ENCODE data around the gene CAMTA1. TPM values are rescaled to one million over a fixed set of nuclear protein-coding genes. Genes with fewer than 3 reads are reported as not detected.

The CAMTA1 gene
- polyA plus RNA-seq, 1 donor (not counting 4 experiments of a cell fraction or from before 2014, with no cell fraction given): 51.4 TPM

DNA sequence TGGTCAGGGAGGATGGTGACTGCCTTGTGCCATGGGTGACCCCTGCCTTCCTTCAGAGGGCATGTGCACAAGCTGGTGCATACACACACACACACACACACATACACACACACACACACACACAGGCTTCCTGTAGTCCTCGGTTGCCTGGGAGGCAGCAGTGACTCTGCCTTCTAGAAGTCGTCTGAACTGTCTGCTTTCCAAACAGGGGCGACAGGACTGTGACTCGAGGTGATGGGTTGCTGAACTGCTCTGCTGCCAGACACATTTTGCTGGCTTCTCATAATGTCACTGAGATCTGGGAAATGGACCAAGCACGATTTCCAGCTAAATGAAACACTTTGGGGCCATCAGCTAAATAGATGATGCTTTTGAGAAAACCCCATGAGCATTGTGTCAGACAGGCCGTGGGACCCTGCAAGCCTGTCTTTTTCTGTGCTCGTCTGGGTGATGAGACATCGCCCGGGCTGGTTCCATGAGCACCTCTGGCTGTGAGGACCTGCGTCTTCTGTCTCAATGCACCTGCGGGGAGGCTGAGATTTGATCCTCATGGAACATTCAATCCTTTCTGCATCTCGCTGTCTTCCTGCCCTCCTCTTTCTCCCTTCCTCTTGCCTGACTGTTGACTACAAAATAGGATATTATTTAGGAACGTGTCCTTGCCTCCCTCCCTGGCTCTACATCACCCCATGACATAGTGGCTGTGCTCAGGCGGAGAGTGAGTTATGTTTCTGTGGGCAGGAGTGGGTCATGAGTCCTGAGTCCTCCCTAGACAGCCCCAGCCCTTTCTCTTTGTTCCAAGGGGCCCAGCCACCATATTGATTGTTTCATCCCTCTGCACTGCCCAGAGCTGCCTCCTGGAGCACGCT lies 436.8 kb downstream of the CAMTA1 start:
- H2AFZ ChIP-seq (ENCODE audit: control insufficient read depth, low read length): no peak overlapping the region
- H3K79me2 ChIP-seq (ENCODE audit: control insufficient read depth, insufficient read depth, low read length): no peaks in the 10 kb centered on the region
- no peaks in the 10 kb centered on the region for H3K9me3 ChIP-seq (ENCODE audit: control insufficient read depth, low read depth, low read length)
- no peak overlapping the region for H3K9ac ChIP-seq (ENCODE audit: control insufficient read depth, extremely low read depth, insufficient read depth, low read length)
- dilution Hi-C loops (cut with MboI; ENCODE audit: extremely low pct_ligation_motif_present, low sequenced_read_pairs): no loop called here
- no peak overlapping the region for H3K4me2 ChIP-seq (ENCODE audit: control insufficient read depth, extremely low read depth, insufficient read depth, low read depth, low read length)
- H3K4me1 ChIP-seq (ENCODE audit: control insufficient read depth, extremely low read depth, insufficient read depth, low read length): no peaks in the 10 kb centered on the region
- no peaks in the 10 kb centered on the region for H4K20me1 ChIP-seq (ENCODE audit: control insufficient read depth, extremely low read depth, insufficient read depth, low read length)
- H3K4me3 ChIP-seq (ENCODE audit: control insufficient read depth in 2 of 3, extremely low read depth in 1 of 3, insufficient read depth in 2 of 3, low read depth in 1 of 3, low read length in 3 of 3): no peak overlapping the region
- no peak overlapping the region for H3K27ac ChIP-seq (ENCODE audit: control insufficient read depth, insufficient read depth, low read length)
- TF ChIP-seq, protein P1, sequence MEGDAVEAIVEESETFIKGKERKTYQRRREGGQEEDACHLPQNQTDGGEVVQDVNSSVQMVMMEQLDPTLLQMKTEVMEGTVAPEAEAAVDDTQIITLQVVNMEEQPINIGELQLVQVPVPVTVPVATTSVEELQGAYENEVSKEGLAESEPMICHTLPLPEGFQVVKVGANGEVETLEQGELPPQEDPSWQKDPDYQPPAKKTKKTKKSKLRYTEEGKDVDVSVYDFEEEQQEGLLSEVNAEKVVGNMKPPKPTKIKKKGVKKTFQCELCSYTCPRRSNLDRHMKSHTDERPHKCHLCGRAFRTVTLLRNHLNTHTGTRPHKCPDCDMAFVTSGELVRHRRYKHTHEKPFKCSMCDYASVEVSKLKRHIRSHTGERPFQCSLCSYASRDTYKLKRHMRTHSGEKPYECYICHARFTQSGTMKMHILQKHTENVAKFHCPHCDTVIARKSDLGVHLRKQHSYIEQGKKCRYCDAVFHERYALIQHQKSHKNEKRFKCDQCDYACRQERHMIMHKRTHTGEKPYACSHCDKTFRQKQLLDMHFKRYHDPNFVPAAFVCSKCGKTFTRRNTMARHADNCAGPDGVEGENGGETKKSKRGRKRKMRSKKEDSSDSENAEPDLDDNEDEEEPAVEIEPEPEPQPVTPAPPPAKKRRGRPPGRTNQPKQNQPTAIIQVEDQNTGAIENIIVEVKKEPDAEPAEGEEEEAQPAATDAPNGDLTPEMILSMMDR (optimal IDR thresholded peaks at IDR 0.05 in 1 of 3, IDR thresholded peaks at IDR 0.05 in 1 of 3, conservative IDR thresholded peaks at IDR 0.05 in 1 of 3; ENCODE audit: extremely low read depth in 1 of 3, insufficient read depth in 2 of 3, low read length in 3 of 3): no peak
- no peak for TF ChIP-seq EZH2 (IDR thresholded peaks at IDR 0.05; ENCODE audit: low read length)
- H3K27me3 ChIP-seq (ENCODE audit: control insufficient read depth, extremely low read depth, insufficient read depth, low read length): peaks cover 6% of the 10 kb centered on the region
- no peaks in the 10 kb centered on the region for H3K9me1 ChIP-seq (ENCODE audit: control insufficient read depth, extremely low read depth, insufficient read depth, low read length)
- DNase-seq (ENCODE audit: low read depth, low spot score) (no peak), FAIRE-seq (no peak)
- no peaks in the 10 kb centered on the region for H3K36me3 ChIP-seq (ENCODE audit: control insufficient read depth in 2 of 2, extremely low read depth in 1 of 2, insufficient read depth in 2 of 2, low read length in 2 of 2)

DNA sequence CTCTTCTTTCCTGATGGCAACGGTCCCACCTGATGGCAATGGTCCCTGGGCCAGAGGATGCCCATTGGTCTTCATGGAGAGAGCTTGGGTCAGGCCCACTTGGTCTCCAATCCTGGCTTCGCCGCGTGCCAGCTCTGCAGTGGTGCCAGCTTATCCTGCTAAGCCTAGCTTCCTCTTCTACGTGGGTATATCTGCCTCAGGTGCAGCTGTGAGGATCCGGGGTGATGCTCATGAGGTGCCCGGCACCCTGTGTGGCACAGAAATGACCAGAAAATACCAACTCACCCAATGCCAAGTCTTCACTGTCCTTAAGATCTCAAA lies 437.4 kb downstream of the CAMTA1 start:
- no peaks in the 10 kb centered on the region for H3K9me1 ChIP-seq (ENCODE audit: control insufficient read depth, extremely low read depth, insufficient read depth, low read length)
- no peaks in the 10 kb centered on the region for H3K9me3 ChIP-seq (ENCODE audit: control insufficient read depth, low read depth, low read length)
- H3K79me2 ChIP-seq (ENCODE audit: control insufficient read depth, insufficient read depth, low read length): no peaks in the 10 kb centered on the region
- no peak overlapping the region for H3K9ac ChIP-seq (ENCODE audit: control insufficient read depth, extremely low read depth, insufficient read depth, low read length)
- H3K36me3 ChIP-seq (ENCODE audit: control insufficient read depth in 2 of 2, extremely low read depth in 1 of 2, insufficient read depth in 2 of 2, low read length in 2 of 2): no peaks in the 10 kb centered on the region
- H3K4me3 ChIP-seq (ENCODE audit: control insufficient read depth in 2 of 3, extremely low read depth in 1 of 3, insufficient read depth in 2 of 3, low read depth in 1 of 3, low read length in 3 of 3): no peak overlapping the region
- TF ChIP-seq, protein P1 (optimal IDR thresholded peaks at IDR 0.05 in 1 of 3, IDR thresholded peaks at IDR 0.05 in 1 of 3, conservative IDR thresholded peaks at IDR 0.05 in 1 of 3; ENCODE audit: extremely low read depth in 1 of 3, insufficient read depth in 2 of 3, low read length in 3 of 3): no peak
- TF ChIP-seq EZH2 (IDR thresholded peaks at IDR 0.05; ENCODE audit: low read length): no peak
- H3K27ac ChIP-seq (ENCODE audit: control insufficient read depth, insufficient read depth, low read length): no peak overlapping the region
- no peak overlapping the region for H3K4me2 ChIP-seq (ENCODE audit: control insufficient read depth, extremely low read depth, insufficient read depth, low read depth, low read length)
- H3K4me1 ChIP-seq (ENCODE audit: control insufficient read depth, extremely low read depth, insufficient read depth, low read length): no peaks in the 10 kb centered on the region
- H4K20me1 ChIP-seq (ENCODE audit: control insufficient read depth, extremely low read depth, insufficient read depth, low read length): no peaks in the 10 kb centered on the region
- no peak for FAIRE-seq
- H2AFZ ChIP-seq (ENCODE audit: control insufficient read depth, low read length): no peak overlapping the region
- dilution Hi-C loops (cut with MboI; ENCODE audit: extremely low pct_ligation_motif_present, low sequenced_read_pairs): no loop called here
- DNase-seq (ENCODE audit: low read depth, low spot score): no peak
- H3K27me3 ChIP-seq (ENCODE audit: control insufficient read depth, extremely low read depth, insufficient read depth, low read length): peaks cover 6% of the 10 kb centered on the region

Data from keratinocyte (primary cell).